CD4-positive, alpha-beta T cell treated with Interleukin-6 for 4 hours (primary cell): ENCODE results near the gene AGBL4.

ENCODE experiments used
- DNase-seq: peaks from one replicate; pipeline ENCODE4 v3.0.0-alpha.2; 2020; ENCODE audit warnings: mixed read lengths

AGBL4 gene

GRCh38 chr1:49163031-49163430, 860.7 kb downstream of the AGBL4 start:
- DNase-seq = no peak

GRCh38 chr1:49160677-49161076, 863.1 kb downstream of the AGBL4 start:
- DNase-seq = no peak

- no peak for DNase-seq
Measured at GRCh38 chr1:49136738-49137251, 887.0 kb downstream of the AGBL4 start.

GRCh38 chr1:49125746-49126145, 898.0 kb downstream of the AGBL4 start:
- no peak for DNase-seq

GRCh38 chr1:49111931-49112330, 911.8 kb downstream of the AGBL4 start:
- DNase-seq = no peak

GRCh38 chr1:49106445-49106844, 917.3 kb downstream of the AGBL4 start:
- no peak for DNase-seq

- no peak for DNase-seq
Measured at GRCh38 chr1:49104575-49104974, 919.2 kb downstream of the AGBL4 start.

- no peak for DNase-seq
Measured at GRCh38 chr1:49102752-49103151, 921.0 kb downstream of the AGBL4 start.

- DNase-seq = no peak
Measured at GRCh38 chr1:49098866-49099265, 924.9 kb downstream of the AGBL4 start.

GRCh38 chr1:49086327-49086726, 937.4 kb downstream of the AGBL4 start:
- DNase-seq = no peak

GRCh38 chr1:49085079-49085478, 938.7 kb downstream of the AGBL4 start:
- no peak for DNase-seq

GRCh38 chr1:49060766-49061165, 963.0 kb downstream of the AGBL4 start:
- DNase-seq = no peak

GRCh38 chr1:49059087-49059486, 964.7 kb downstream of the AGBL4 start:
- DNase-seq = no peak

GRCh38 chr1:49052102-49052501, 971.7 kb downstream of the AGBL4 start:
- no peak for DNase-seq

GRCh38 chr1:49051647-49052046, 972.1 kb downstream of the AGBL4 start:
- DNase-seq = no peak

- no peak for DNase-seq
Measured at GRCh38 chr1:49050041-49050440, 973.7 kb downstream of the AGBL4 start.

GRCh38 chr1:49048188-49048587, 975.6 kb downstream of the AGBL4 start:
- no peak for DNase-seq

- DNase-seq = no peak
Measured at GRCh38 chr1:49046305-49046704, 977.4 kb downstream of the AGBL4 start.

GRCh38 chr1:49045371-49045770, 978.4 kb downstream of the AGBL4 start:
- DNase-seq = no peak

- DNase-seq = no peak
Measured at GRCh38 chr1:49036700-49037099, 987.1 kb downstream of the AGBL4 start.

- DNase-seq = no peak
Measured at GRCh38 chr1:49028396-49028795, 995.4 kb downstream of the AGBL4 start.

- DNase-seq = no peak
Measured at GRCh38 chr1:49026230-49026811, 997.4 kb downstream of the AGBL4 start.

GRCh38 chr1:49016030-49016977, 1007.5 kb downstream of the AGBL4 start:
- no peak for DNase-seq

- DNase-seq = no peak
Measured at GRCh38 chr1:49013079-49013478, 1010.7 kb downstream of the AGBL4 start.
